GM18907 (cell line): Measurements from ENCODE around the gene HNF1B.

Source experiments
- ATAC-seq: cut with Tn5 transposase; IDR thresholded peaks from one replicate; pipeline ENCODE4 v1.9.1; 2021; ENCODE audit warnings: mild to moderate bottlenecking, moderate library complexity; ENCODE audit not compliant: unreplicated experiment

HNF1B gene

DNA sequence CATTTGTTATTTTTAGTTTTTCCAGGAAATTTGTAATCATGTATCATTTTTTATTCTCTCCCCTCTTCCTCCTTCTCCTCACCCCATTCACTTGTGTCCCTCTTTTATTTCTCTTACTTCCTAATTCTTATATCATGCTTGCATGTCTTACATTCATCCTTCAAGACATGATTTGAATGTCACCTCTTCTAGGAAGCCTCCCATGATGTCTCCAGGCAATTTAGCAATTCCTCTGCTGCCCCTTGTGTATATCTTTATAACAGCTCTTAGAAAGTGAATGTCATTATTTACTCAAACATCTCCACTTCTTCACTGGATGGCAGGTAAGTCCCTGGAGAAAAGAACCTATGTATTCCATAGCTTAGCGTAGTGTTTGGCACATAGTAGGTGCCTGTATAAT is 7.8 kb downstream of the HNF1B start:
- no peak for ATAC-seq

DNA sequence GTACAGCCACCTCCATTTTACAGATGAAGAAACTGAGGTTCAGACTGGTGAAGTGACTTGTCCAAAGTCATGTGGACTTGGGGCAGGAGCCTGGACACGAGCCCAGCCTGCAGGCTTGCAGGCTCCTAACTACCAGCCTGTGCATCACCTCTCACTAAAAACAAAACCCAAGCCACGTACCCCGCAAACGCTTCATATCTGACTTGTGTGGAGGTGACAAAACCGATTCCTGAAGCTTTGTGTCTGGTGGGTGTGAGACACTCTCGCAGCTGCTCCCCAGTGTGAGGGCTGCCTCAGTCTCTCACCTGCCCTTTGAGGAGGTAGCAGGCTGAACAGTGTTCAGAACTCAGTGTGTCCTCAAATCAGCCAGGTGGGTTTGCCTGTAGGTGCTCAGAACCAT is 8.4 kb downstream of the HNF1B start:
- no peak for ATAC-seq

DNA sequence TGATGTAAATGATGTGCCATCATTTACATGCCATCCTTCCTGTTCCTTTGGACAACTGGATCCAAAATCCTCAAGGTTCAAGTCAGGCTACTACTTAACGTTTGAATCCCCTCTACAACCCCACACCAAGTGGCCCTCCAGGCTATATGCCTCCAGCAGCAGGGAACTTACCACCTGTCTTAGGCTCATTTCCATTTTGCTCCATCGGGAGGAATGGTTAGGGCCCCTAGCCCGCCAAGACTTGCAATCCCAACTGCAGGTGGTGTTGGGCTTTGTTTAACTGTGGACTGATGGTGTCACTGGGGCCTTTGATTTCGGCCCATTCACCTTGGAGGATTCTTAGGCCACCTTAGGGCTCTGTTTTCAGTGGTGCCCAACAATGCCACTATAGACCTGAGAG is 9.7 kb downstream of the HNF1B start:
- ATAC-seq = no peak

- ATAC-seq = no peak
Observed at GRCh38 chr17:37732316-37732715, 12.5 kb downstream of the HNF1B start.

- ATAC-seq = no peak
Observed at GRCh38 chr17:37731056-37731455, 13.8 kb downstream of the HNF1B start.

DNA sequence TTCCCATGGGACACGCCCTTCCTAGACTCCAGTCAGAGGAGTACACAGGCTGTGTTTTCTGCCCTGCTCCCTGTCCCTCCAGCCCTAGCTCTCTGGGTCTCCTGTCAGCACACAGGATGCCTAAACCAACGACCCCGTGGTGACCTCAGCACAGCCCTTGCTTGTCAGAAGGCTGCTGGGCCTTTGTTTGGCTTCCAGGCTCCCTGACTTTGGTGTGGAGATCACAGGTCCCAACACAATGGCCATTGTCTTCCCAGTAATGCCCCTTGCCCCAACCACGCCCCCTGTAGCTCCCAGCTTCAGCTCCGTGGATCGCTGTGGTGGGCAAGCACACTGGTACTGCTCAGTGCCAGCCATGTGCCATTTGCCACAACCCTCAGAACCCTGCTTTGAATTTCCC is 15.0 kb downstream of the HNF1B start:
- no peak for ATAC-seq

DNA sequence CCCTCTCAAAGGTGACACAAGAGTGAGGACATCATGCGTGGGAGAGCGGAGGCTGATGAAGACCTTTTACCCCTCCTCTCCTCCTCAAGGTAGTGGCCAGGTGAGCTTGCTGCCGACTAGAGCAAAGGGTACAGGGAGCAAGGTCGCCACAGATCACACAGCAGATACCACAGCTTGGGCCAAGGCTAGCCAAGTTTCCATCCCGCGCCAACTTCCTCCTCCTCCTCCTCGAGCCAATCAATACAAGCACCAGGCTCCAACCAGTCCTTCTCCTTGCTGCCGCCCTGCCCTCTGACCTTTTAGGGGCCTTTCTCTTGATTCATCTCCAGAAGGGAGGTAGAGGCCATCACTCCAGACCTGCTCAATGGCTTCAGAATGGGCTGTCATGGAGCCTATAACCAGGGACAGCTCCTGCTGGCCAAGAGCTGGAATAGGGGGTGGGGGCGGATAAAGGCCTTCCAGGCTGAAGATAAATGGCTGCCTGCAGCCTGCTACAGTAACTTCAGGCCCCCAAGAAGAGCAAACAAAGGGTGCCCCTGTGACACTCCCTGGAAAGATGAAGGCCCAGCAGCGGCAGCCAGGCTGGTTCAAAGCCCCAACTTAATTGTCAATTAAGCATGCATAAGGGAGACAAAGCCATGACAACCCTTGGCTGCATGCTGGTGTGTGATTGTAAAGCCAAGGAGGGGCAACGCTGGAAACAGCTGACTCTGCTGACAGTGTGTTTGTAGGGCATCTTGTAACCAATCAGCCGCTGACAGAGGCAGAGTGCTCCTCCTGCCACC is 17.8 kb downstream of the HNF1B start:
- no peak for ATAC-seq

DNA sequence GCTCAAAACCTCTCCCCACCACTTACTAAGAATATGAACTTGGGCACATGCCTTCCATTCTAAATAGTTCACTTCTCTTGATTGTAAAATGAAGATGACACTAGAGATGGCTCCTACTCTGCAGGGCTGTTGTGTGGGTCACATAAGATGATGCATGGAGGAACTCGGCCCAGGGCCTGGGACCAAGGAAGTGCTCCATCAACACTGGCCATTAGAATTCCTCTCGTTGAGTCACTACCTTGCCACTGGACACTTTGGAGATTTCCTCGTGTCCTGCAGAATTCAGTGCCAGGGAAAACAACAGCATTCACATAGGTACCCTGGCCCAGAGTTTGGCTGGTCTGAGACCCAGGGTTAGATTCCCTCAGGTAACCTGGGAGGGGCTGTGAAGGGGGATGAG is 18.6 kb downstream of the HNF1B start:
- ATAC-seq = no peak

DNA sequence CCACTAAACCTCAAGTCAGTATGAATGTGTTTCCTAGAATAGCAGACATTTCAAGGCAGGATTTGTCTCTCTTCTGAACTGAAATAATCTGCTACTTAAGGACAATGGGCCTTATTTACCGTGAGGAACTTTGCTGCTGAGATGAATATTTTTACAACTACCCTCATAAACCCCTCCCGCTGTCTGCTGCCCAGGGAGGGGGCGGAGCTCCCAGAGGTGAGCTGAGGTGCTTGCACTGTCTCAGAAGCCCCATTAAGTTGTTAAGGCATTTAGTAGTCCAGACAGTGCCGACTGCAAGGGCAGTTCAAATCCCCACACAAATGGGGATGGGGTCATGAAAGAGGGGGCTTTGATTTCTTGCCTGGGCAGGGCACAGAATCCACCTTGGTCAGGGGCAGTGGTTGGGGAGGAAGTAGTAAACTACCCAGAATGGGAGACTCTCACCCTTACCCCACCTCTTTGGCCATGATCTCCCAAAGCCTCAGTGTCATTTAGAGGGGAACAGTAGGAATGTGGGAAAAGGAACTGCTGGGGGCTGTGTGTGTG is 19.2 kb downstream of the HNF1B start:
- ATAC-seq = no peak

- no peak for ATAC-seq
Observed at GRCh38 chr17:37725021-37725595, 19.8 kb downstream of the HNF1B start.

GRCh38 chr17:37720989-37721388 is 23.9 kb downstream of the HNF1B start:
- no peak for ATAC-seq

DNA sequence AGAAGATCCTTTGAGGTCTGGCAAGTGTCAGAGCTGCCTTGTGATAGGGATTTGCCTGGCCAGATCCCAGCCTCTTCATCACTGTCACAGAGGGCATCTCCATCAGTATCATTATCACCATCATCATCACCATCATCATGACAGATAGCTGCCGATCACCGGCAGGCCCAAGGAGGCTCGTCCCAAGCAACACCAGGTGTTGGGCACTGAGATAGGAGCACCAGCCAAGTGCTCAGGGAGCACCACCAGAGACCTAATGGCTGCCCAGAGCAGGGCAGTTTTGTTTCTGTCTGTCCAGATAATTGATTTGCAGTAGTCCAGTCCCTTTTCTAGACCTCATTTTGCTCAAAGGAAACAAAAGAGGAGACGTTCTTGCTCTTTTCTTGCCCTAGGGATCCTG is 25.0 kb downstream of the HNF1B start:
- ATAC-seq = no peak

- ATAC-seq = no peak
Observed at GRCh38 chr17:37718324-37719048, 26.4 kb downstream of the HNF1B start.

DNA sequence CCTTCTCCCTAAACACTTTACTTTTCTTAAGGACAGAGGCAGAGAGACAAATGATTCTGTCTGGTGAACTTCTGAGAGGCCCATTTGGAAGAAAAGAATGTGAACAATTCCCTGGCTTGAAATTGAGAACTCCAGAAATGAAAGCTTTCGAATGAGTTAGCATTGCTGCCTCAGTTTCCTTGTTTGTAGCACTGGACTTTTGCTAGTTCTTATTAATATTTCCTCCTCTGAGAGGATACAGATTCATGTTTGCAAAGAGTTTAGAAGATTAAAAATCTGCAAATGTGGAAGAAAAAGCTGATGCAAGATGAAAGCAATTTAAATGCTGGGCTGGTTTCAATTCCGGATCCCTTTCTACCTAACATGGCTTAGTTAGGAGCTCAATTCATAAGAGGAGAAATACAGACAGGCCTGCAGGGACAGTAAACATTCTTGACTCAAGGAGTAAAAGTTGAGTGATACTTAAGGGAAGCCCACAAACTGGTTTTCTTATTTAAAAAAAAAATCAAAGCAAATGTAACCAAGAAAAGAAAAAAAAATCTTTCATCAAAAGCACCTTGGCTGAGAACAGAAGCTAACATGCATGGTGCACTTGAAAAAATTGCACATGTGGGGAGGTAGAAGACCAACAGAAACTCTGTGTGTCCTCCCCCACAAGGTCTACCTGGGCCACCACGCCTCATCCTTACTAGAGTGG is 27.1 kb downstream of the HNF1B start:
- ATAC-seq = no peak

DNA sequence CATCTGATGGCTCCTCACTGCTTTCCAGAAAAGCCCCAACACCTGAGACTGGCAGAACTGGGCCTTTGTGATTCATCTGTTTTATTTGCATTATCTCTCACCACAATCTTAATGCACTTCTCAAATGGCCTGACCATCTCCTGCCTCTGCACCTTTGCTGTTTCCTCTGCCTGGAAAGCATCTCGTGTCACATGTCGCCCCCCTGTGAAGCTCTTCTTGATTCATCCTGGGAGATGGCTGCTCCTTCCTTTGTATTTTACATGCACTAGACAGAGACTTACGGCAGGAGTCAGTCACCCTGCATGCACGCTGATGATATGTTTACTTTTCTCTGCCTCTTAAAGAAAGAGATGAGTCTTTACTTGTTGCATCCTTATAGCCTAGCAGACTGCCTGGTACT is 30.0 kb downstream of the HNF1B start:
- no peak for ATAC-seq

DNA sequence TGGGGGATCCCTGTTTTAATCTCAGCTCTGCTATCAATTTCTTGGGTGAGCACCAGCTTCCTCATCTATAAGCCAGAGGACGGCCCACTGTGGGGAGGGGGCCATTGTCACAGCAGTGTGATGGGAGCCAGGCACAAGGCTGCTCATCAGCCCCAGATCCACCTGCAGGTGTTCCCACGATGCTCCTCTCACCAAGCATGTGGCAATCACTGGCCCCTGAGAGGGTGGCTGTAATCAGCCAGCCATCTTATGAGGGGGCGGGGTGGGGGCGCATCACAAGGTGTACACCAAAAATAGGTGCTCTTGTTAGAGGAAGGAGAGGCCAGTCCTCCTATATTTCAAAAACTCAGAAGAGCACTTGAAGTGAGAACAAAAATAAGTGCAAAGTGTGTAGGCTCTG is 31.2 kb downstream of the HNF1B start:
- no peak for ATAC-seq

- no peak for ATAC-seq
Observed at GRCh38 chr17:37713028-37713431, 31.8 kb downstream of the HNF1B start.

DNA sequence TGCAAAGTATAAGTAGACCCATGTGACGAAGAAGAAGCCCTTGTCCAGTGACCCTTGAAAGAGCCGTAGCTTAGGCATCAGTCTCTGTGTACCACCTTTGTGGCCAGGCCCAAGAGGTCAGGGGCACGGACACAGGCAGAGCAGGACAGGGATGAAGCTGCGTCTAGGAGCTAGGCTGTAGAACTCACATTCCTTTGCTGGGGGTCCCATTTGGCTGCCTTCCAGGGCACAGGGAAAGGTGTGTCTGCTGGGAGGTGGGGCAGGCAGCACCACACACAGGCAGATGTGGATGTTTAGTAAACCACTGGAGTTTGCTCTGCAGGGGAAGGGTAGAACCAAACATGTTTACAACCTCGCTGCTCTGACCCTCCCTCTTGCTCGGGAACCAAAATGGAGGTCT is 33.7 kb downstream of the HNF1B start:
- no peak for ATAC-seq

GRCh38 chr17:37710344-37710886 is 34.4 kb downstream of the HNF1B start:
- ATAC-seq = no peak

GRCh38 chr17:37708616-37709212 is 36.1 kb downstream of the HNF1B start:
- ATAC-seq = no peak
